GM13977 (cell line): ENCODE results near the gene FGFR4.

ENCODE experiments used
- DNase-seq: peaks from one replicate; pipeline ENCODE4 v3.0.0; 2012; ENCODE audit warnings: low spot score
- in situ Hi-C: fragments of 300-500 bp; cut with MboI; formaldehyde crosslinking; loops from one replicate; pipeline ENCODE4 v1.12.0; 2022; ENCODE audit warnings: low sequenced_read_pairs, low pct_unique_long_range_greater_than_20kb, mixed read lengths, inconsistent platforms; ENCODE audit not compliant: unreplicated experiment
- TF ChIP-seq, protein P1 (sequence below): IDR thresholded peaks from 2 replicates; pipeline ENCODE4 v1.5.1; 2012; ENCODE audit warnings: mild to moderate bottlenecking, control low read depth; ENCODE audit not compliant: insufficient read depth; ENCODE audit errors: extremely low read depth, missing control alignments

FGFR4 gene

GRCh38 chr5:177070536-177071191 lies 16.1 kb upstream of the FGFR4 start:
- DNase-seq: no peak
- TF ChIP-seq, protein P1, sequence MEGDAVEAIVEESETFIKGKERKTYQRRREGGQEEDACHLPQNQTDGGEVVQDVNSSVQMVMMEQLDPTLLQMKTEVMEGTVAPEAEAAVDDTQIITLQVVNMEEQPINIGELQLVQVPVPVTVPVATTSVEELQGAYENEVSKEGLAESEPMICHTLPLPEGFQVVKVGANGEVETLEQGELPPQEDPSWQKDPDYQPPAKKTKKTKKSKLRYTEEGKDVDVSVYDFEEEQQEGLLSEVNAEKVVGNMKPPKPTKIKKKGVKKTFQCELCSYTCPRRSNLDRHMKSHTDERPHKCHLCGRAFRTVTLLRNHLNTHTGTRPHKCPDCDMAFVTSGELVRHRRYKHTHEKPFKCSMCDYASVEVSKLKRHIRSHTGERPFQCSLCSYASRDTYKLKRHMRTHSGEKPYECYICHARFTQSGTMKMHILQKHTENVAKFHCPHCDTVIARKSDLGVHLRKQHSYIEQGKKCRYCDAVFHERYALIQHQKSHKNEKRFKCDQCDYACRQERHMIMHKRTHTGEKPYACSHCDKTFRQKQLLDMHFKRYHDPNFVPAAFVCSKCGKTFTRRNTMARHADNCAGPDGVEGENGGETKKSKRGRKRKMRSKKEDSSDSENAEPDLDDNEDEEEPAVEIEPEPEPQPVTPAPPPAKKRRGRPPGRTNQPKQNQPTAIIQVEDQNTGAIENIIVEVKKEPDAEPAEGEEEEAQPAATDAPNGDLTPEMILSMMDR: no peak
- in situ Hi-C loops: no loop called here

DNA sequence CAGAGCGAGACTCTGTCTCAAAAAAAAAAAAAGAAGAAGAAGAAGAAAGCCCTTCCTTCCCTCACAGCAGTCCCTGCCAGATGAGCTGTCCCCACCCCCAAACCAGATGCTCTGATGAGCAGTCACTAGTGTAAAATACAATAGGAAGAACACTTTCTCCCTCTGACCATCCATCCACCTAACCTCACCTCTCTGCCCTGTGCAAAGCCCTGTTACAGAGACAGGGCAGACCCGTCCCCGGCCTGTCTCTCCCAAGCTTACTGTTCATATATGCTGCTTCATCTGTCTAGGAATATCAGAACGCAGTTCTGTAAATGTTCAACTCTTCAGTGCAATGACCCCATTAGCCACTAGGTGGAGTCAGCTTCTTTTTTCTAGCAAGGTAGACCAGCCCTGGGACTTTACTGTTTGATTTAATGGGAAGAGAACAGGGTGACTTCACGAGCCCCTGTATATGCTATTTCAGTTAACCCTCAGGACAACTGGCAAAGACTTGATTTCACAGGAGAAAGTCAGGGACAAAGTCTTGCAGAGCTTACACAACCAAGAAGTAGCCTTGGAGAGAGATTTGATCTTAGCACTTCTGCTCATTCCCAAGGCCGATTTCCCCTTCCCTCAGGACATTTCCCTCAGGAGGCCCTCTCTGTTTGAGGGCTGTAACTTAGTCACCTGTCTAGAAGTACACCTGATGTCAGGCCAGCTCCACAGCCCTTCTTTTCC lies 14.9 kb upstream of the FGFR4 start:
- peak; percentile 75 for DNase-seq
- in situ Hi-C loops: no loop called here
- TF ChIP-seq, protein P1: peak; percentile 83

GRCh38 chr5:177077335-177077734 lies 9.4 kb upstream of the FGFR4 start:
- DNase-seq: no peak

GRCh38 chr5:177079606-177080005 lies 7.1 kb upstream of the FGFR4 start:
- in situ Hi-C loops: no loop called here
- DNase-seq: no peak
- TF ChIP-seq, protein P1: no peak

More at GRCh38 chr5:177077335-177077734, 9.4 kb upstream of the FGFR4 start:
- in situ Hi-C loops: no loop called here
- TF ChIP-seq, protein P1: no peak

- TF ChIP-seq, protein P1: no peak
- no peak for DNase-seq
- in situ Hi-C loops: no loop called here
Measured at GRCh38 chr5:177080265-177080664, 6.5 kb upstream of the FGFR4 start.

- TF ChIP-seq, protein P1: no peak
- no peak for DNase-seq
- in situ Hi-C loops: no loop called here
Measured at GRCh38 chr5:177081859-177082258, 4.9 kb upstream of the FGFR4 start.
